Naive B cell (primary cell): Measurements from ENCODE around the gene DCAF17. TPM values are rescaled to one million over a fixed set of nuclear protein-coding genes. Genes with fewer than 3 reads are reported as not detected.

Source experiments
- ATAC-seq, 2 donors: fragments of 150-1000 bp; cut with Tn5 transposase; 2 replicates each; pipeline ENCODE4 v1.10.0; 2021; ENCODE audit warnings: low read depth in 2 of 2, mild to moderate bottlenecking in 2 of 2, moderate library complexity in 2 of 2
- DNase-seq: peaks from one replicate; pipeline ENCODE4 v3.0.0; 2022
- H3K27ac Mint-ChIP-seq, 6 donors: one replicate each; pipeline ENCODE4 v1.8.0; 2020 to 2022; ENCODE audit warnings: mild to moderate bottlenecking in 6 of 6, mixed read lengths in 6 of 6, moderate library complexity in 5 of 6, inconsistent platforms in 2 of 6
- H3K27me3 Mint-ChIP-seq, 3 donors: one replicate each; pipeline ENCODE4 v1.8.0; 2021 to 2022; ENCODE audit warnings: mixed read lengths in 3 of 3, mild to moderate bottlenecking in 1 of 3
- H3K36me3 Mint-ChIP-seq, 2 donors: one replicate each; pipeline ENCODE4 v1.8.0; 2020 to 2022; ENCODE audit warnings: mixed read lengths in 2 of 2, inconsistent platforms in 1 of 2, mild to moderate bottlenecking in 1 of 2
- H3K4me1 Mint-ChIP-seq, 3 donors: one replicate each; pipeline ENCODE4 v1.8.0; 2020 to 2022; ENCODE audit warnings: mixed read lengths in 3 of 3, inconsistent platforms in 1 of 3, mild to moderate bottlenecking in 1 of 3, moderate library complexity in 1 of 3
- H3K4me3 Mint-ChIP-seq, 8 donors: one replicate each; pipeline ENCODE4 v1.8.0; 2020 to 2022; ENCODE audit warnings: mild to moderate bottlenecking in 8 of 8, mixed read lengths in 8 of 8, moderate library complexity in 8 of 8, inconsistent platforms in 2 of 8
- H3K9me3 Mint-ChIP-seq, 7 donors: one replicate each; pipeline ENCODE4 v1.8.0; 2020 to 2022; ENCODE audit warnings: mixed read lengths in 7 of 7, mild to moderate bottlenecking in 5 of 7, inconsistent platforms in 2 of 7, moderate library complexity in 1 of 7
- polyA plus RNA-seq, 6 donors: library from polyadenylated mRNA; unstranded; fragments of 300-500 nt; fragmentation: Illumina TruSeq; gene quantifications; one replicate each; pipeline ENCODE4 v1.2.3, GENCODE V29; 2021; ENCODE audit warnings: low read depth in 6 of 6

The DCAF17 gene
- polyA plus RNA-seq, 6 donors from 2014 or later = 13.4 to 20.1 (median 17.0) TPM

DNA sequence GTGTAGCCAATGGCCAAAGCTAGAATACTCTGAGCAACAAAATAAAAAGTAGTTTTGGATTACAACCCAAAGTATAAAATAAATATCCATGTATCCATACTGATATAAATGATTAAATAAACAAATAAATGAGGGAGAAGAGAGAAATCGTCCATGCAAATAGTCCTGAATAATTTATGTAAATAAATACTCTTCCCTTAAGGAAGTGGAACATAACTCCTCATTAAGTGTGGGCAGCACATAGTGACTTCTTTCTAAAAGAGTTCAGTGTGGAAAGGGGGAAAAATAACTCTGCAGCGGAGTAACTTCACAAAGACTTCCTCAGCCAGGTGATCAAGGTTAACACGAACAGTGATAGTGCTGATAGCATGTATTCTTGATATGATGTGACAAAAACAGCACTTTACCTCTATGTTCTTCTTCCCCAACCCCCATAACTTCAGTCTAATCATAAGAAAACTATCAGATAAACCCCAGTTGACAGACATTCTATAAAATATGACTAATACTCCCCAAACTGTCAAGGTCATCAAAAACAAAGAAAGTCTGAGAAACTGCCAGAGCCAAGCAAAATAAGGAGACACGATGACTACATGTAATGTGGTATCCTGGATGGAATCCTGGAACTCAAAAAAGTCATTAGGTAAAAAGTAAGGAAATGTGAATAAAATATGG is 31.0 kb upstream of the DCAF17 start:
- Mint-ChIP-seq H3K27ac (peak overlapping the region in 5 of 6 donors; percentile 0 to 16 (median 0)), H3K4me1 (peaks cover 46 to 66% (median 50%) of the 10 kb centered on the region in 3 donors), H3K36me3 (peaks cover 5 to 9% of the 10 kb centered on the region in 2 donors), H3K9me3 (peaks cover 6 to 16% (median 12%) of the 10 kb centered on the region in 7 donors), H3K4me3 (no peak overlapping the region), H3K27me3 (no peaks in the 10 kb centered on the region)
- ATAC-seq = no peak
- no peak for DNase-seq

DNA sequence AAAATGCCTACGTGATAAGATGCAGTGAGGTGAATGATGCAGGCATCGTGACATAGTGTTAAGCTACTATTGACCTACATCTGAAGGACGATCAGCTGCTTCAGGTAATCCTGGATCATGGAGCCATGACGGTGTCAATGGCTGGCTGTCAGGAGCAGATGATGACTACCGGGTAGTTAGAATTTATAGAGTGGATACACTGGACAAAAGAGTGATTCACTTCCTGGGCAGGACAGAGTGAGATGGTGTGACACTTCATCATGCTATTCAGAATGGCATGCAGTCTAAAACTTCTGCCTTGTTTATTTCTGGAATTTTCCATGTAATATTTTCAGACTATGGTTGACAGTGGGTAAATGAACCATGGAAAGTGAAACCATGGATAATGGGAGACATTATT is 29.8 kb upstream of the DCAF17 start:
- Mint-ChIP-seq H3K27ac (peak overlapping the region in 3 of 6 donors; percentile 36 to 90 (median 39)), H3K4me3 (peak overlapping the region in 1 of 8 donors; percentile 42), H3K4me1 (peaks cover 37 to 55% (median 47%) of the 10 kb centered on the region in 3 donors), H3K9me3 (peaks cover 6 to 16% (median 12%) of the 10 kb centered on the region in 7 donors), H3K27me3 (no peaks in the 10 kb centered on the region), H3K36me3 (peaks cover 5 to 9% of the 10 kb centered on the region in 2 donors)
- no peak for ATAC-seq
- no peak for DNase-seq

DNA sequence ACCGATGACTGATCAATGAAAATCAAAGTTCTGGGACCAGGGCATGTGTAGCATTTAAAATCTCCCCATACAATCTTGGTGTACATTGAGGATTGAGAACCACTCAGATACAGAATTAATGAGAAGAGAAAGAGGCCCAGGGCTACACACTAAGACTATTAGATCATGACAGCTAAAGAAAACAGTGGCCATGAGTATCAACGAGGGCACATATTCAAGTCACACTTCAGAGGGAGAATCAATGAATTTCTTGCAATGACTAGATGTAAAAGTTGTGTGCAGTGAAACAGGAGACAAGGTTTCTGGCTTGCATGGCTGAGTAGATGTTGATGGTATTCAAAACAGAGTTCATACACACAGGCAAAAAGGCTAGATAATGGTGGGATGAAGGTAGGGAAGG is 29.3 kb upstream of the DCAF17 start:
- H3K27ac Mint-ChIP-seq = peak overlapping the region; percentile 8 to 90 (median 58)
- no peak for ATAC-seq

DNA sequence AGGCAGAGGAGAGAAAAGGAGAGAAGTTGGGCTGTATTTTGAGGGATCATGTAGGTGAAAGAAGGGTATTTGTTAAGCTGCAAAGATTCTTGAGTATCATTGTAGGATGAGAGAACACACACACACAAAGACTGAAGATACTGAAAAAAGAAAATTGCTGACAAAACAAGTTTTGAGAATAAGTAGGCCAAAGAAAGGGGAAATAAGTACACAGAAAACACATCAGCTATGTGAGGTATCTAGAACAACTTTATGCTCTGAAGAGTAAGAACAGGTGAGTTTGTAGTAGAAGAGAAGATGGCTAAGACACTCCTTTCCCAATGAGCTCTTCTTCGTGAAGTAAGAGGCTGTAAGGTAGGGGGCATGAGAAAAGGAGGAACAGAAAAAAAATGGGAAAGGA is 28.5 kb upstream of the DCAF17 start:
- H3K27ac Mint-ChIP-seq = peak overlapping the region; percentile 80 to 94 (median 89)
- ATAC-seq = peak; percentile 24 to 25
- DNase-seq = no peak
- H3K36me3 Mint-ChIP-seq = peaks cover 5 to 9% of the 10 kb centered on the region in 2 donors
- no peaks in the 10 kb centered on the region for H3K27me3 Mint-ChIP-seq
- H3K9me3 Mint-ChIP-seq = peaks cover 6 to 16% (median 12%) of the 10 kb centered on the region in 7 donors
- peak overlapping the region in 5 of 8 donors; percentile 25 to 80 (median 54) for H3K4me3 Mint-ChIP-seq
- peaks cover 40 to 58% (median 49%) of the 10 kb centered on the region in 3 donors for H3K4me1 Mint-ChIP-seq

More for the DNA sequence above, 29.3 kb upstream of the DCAF17 start:
- no peak for DNase-seq
- no peaks in the 10 kb centered on the region for H3K27me3 Mint-ChIP-seq
- peaks cover 40 to 57% (median 49%) of the 10 kb centered on the region in 3 donors for H3K4me1 Mint-ChIP-seq
- H3K36me3 Mint-ChIP-seq = peaks cover 5 to 9% of the 10 kb centered on the region in 2 donors
- peaks cover 6 to 16% (median 12%) of the 10 kb centered on the region in 7 donors for H3K9me3 Mint-ChIP-seq
- H3K4me3 Mint-ChIP-seq = peak overlapping the region in 5 of 8 donors; percentile 2 to 25 (median 7)

DNA sequence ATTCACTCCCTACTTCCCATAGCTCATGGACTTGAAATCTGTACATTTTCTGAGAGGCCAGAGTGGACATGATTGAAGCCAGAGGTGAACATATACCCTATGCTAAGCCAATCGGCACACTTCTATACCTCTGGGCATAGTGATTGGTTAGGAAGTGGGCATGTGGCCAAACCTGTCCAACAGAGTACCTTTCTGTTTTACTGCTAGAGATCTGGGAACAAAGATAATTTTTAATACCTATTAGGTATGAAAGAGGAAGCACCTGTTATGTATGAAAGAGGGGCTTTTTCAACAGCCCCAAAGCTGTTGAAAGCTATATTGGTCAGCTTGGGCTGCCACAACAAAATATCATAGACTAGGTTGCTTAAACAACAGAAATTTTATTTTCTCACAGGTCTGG is 28.0 kb upstream of the DCAF17 start:
- DNase-seq (peak; percentile 35), ATAC-seq (peak; percentile 85 to 89)
- Mint-ChIP-seq H3K36me3 (peaks cover 5 to 9% of the 10 kb centered on the region in 2 donors), H3K27ac (peak overlapping the region; percentile 80 to 94 (median 89)), H3K4me1 (peaks cover 40 to 57% (median 49%) of the 10 kb centered on the region in 3 donors), H3K9me3 (peaks cover 6 to 16% (median 12%) of the 10 kb centered on the region in 7 donors), H3K4me3 (peak overlapping the region in 7 of 8 donors; percentile 5 to 80 (median 49)), H3K27me3 (no peaks in the 10 kb centered on the region)

DNA sequence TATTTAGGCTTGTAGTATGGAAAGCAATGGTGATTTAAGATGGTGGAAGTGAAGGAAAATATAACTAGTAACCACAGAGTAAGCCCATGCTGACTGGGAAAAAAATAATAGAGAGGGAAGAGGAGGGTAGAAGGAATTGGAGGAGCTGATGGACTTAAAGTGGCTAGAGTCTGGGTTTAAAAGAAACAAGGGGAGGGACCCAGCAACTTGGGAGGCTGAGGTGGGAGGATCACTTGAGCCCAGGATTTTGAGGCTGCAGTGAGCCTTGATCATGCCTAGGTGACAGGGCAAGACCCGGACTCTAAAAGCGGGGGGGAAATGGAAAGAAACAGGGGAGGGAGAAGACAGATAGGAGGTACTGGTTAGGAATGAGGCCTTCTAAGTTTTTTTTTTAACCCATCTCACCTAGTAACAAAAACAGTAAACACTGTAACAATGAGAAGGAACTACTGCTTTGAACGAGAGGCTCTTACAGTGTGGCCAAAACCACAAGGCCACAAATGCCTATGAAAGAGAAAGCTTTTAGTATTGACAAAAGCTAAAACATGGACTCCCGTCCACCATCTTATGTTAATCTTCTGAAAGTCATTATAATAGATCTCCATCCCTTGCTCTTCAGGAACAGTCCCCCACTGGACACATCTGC is 26.9 kb upstream of the DCAF17 start:
- Mint-ChIP-seq H3K27ac (peak overlapping the region; percentile 80 to 94 (median 89)), H3K9me3 (peaks cover 1 to 8% (median 5%) of the 10 kb centered on the region in 7 donors), H3K27me3 (no peaks in the 10 kb centered on the region), H3K36me3 (peaks cover under 1 to 2% of the 10 kb centered on the region in 2 donors), H3K4me1 (peaks cover 40 to 57% (median 49%) of the 10 kb centered on the region in 3 donors), H3K4me3 (peak overlapping the region in 6 of 8 donors; percentile 15 to 83 (median 41))
- DNase-seq = no peak
- ATAC-seq = peak; percentile 39 to 45

DNA sequence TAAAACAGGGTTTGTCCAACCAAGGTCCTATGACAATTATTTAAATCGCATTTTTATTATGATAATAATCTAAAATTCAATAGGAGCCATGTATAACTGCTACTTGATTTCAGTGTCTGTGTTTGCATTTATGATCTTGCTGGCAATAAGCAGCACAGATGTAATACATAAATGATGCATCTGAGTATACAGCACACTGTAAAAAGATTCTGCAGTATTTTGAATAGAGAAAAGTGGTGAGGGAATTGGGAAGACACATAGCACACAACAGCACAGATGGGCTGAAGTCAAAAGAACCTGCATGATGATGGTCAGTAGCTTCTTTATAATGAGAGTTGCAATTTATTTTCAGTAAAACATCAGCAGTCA is 26.4 kb upstream of the DCAF17 start:
- Mint-ChIP-seq H3K27ac (peak overlapping the region; percentile 49 to 94 (median 88)), H3K27me3 (no peaks in the 10 kb centered on the region), H3K9me3 (peaks cover 0 to 6% (median 0%) of the 10 kb centered on the region in 7 donors), H3K36me3 (no peaks in the 10 kb centered on the region), H3K4me3 (peak overlapping the region in 2 of 8 donors; percentile 36 to 50), H3K4me1 (peaks cover 40 to 57% (median 49%) of the 10 kb centered on the region in 3 donors)
- no peak for DNase-seq
- ATAC-seq = no peak

DNA sequence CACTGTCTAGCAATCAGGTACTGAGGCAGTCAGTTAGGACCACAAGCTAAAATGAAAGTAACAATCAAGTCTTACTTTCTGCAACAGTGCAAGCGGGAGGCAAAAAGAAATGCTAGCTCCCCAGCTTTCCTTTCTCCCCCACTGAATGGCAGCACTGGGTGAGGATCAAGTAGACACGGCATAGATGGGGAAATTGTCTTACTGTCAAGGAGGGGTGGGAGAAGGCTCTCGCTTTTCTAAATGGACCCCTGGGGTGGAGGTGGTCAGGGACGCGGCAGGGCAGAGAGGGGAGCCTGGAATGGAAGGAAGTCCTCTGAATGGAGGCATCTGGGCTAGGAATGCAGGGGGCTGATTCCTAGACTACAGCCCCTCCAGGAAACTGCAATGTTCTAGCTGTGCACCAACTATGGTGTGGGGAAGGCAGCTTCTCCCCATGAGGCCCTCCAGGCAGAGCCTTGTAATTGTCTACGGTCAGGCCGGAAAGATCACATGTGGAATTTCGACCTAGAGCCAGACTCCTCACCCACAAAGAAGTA is 24.5 kb upstream of the DCAF17 start:
- Mint-ChIP-seq H3K4me1 (peaks cover 36 to 47% (median 42%) of the 10 kb centered on the region in 3 donors), H3K4me3 (peak overlapping the region; percentile 80 to 93 (median 85)), H3K27ac (peak overlapping the region; percentile 42 to 96 (median 80)), H3K9me3 (peaks cover 0 to 4% (median 0%) of the 10 kb centered on the region in 7 donors), H3K36me3 (no peaks in the 10 kb centered on the region), H3K27me3 (no peaks in the 10 kb centered on the region)
- ATAC-seq (no peak), DNase-seq (no peak)

DNA sequence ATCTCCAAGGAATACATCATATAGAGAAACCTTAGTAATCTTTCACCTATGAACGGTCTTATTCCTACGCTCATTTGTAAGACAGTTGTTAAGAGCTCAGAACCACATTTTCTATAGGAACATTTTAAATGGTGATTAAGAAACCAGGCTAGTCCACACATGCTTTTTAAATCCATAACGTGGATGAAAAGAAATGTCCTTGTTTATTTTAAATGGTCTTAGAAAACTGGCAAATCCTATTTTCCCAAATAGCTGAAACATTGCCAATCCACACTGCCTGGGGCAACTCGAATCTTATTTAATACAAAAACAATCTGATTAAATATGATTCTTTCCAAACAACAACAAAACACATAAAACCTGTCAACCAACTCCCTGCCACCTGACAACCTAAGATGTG is 23.9 kb upstream of the DCAF17 start:
- DNase-seq (no peak), ATAC-seq (no peak)
- peaks cover 0 to 4% (median 2%) of the 10 kb centered on the region in 7 donors for H3K9me3 Mint-ChIP-seq
- no peaks in the 10 kb centered on the region for H3K36me3 Mint-ChIP-seq
- H3K27me3 Mint-ChIP-seq = no peaks in the 10 kb centered on the region
- peak overlapping the region in 2 of 8 donors; percentile 80 to 89 for H3K4me3 Mint-ChIP-seq
- peaks cover 34 to 41% (median 41%) of the 10 kb centered on the region in 3 donors for H3K4me1 Mint-ChIP-seq
- H3K27ac Mint-ChIP-seq = peak overlapping the region in 3 of 6 donors; percentile 29 to 60 (median 56)

DNA sequence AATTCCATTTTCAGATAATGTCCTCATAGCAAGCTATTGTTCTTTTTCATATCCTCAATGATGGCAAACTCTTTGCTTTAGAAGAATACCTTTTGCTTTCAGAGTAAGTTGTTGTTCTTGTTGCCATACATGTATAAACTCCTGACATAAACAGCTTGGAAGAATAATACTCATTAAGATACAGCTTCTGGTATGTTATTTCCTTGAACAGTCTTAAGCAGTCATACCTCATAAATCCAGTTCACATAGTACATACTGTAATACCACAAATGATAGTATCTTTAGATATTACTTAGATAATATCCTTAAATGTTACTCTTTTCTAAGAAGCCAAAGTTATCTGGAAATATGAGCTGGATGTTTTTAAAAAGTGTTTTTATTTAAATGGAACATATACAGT is 23.4 kb upstream of the DCAF17 start:
- H3K27me3 Mint-ChIP-seq = no peaks in the 10 kb centered on the region
- ATAC-seq = no peak
- H3K4me1 Mint-ChIP-seq = peaks cover 29 to 38% (median 36%) of the 10 kb centered on the region in 3 donors
- H3K4me3 Mint-ChIP-seq = peak overlapping the region in 1 of 8 donors; percentile 32
- no peak for DNase-seq
- peaks cover 0 to 4% (median 2%) of the 10 kb centered on the region in 7 donors for H3K9me3 Mint-ChIP-seq
- H3K27ac Mint-ChIP-seq = peak overlapping the region in 3 of 6 donors; percentile 29 to 67 (median 60)
- H3K36me3 Mint-ChIP-seq = no peaks in the 10 kb centered on the region

DNA sequence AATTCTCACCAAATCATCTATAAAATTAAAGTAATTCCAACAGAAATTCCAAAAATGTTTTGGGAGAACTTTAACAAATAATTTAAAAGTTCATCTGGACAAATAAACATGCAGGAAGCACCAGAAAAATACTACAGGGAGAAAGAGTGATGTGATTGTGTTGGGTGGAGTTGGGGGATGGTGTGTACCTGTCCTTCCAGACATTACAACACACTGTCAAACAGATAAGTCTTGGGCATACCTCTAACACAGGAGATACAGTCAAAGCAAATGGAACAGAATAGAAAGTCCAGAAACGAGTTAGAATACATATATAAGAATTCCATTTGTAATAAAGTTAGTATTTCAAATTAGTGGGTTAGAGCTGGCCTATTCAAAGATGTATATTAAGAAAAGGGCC is 22.8 kb upstream of the DCAF17 start:
- no peak for ATAC-seq
- peaks cover 0 to 4% (median 2%) of the 10 kb centered on the region in 7 donors for H3K9me3 Mint-ChIP-seq
- no peaks in the 10 kb centered on the region for H3K27me3 Mint-ChIP-seq
- no peak for DNase-seq
- no peak overlapping the region for H3K4me3 Mint-ChIP-seq
- peaks cover 30 to 36% (median 36%) of the 10 kb centered on the region in 3 donors for H3K4me1 Mint-ChIP-seq
- H3K36me3 Mint-ChIP-seq = no peaks in the 10 kb centered on the region
- H3K27ac Mint-ChIP-seq = peak overlapping the region in 3 of 6 donors; percentile 5 to 60 (median 38)

DNA sequence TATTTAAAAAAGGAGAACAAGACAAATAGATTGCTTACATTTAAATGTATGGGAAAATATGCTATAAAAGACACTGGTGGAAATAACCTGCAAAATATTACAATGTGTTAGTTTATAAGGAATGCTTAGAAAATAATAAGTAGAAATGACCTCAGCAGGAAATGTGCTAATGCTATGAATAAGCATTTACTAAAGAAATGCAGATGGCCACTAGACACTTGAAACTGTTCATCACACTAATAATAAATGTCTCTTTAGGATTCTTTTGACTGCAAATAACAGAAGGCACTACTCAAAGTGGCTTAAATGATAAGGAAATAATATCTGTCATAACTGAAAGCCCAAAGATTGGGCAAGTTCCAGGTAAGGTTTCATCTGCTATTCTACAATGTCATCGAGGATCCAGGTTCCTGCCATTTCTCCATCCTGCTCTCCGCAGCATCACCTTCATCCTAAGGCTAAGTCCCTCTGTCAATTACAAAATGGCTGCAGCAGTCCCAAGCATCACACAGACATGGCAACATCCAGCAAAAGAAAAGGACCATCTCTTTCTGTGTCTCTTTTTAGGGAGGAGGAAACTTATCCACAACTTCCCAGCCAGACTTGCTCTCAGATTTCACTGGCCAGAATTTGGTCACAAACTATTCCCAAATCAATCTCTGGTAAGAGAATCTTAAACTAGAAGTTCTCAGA is 22.1 kb upstream of the DCAF17 start:
- peaks cover 24 to 29% (median 29%) of the 10 kb centered on the region in 3 donors for H3K4me1 Mint-ChIP-seq
- no peak overlapping the region for H3K27ac Mint-ChIP-seq
- no peak for ATAC-seq
- H3K4me3 Mint-ChIP-seq = no peak overlapping the region
- H3K27me3 Mint-ChIP-seq = no peaks in the 10 kb centered on the region
- H3K9me3 Mint-ChIP-seq = peaks cover 0 to 2% (median under 1%) of the 10 kb centered on the region in 7 donors
- H3K36me3 Mint-ChIP-seq = no peaks in the 10 kb centered on the region
- no peak for DNase-seq
